SK-N-MC (cell line): ENCODE data around the gene KIF5A.

Experiments
- EZH2 ChIP-seq: fragments of 200-600 bp; sonication (generic); IDR thresholded peaks from one replicate; pipeline ENCODE4 v1.6.1; 2017; ENCODE audit warnings: antibody characterized with exemption
- FOXP2 ChIP-seq: optimal IDR thresholded peaks from 2 replicates; pipeline ENCODE3; 2011; ENCODE audit warnings: mild to moderate bottlenecking, moderate library complexity; ENCODE audit not compliant: insufficient read depth; ENCODE audit errors: extremely low read length, control extremely low read depth
- POLR2AphosphoS5 ChIP-seq: IDR thresholded peaks from 2 replicates; pipeline ENCODE4 v1.6.1; 2012; ENCODE audit warnings: mild to moderate bottlenecking, low read depth, low read length, borderline replicate concordance

- TF ChIP-seq POLR2AphosphoS5 (no peak), EZH2 (no peak), FOXP2 (no peak)
Measured at GRCh38 chr12:57535764-57536596, 13.9 kb upstream of the KIF5A start.
